Activated T-cell treated with anti-CD3 and anti-CD28 coated beads, Interleukin-2, amount 50 U/mL, for 48 hours (primary cell): ENCODE results near the gene CKLF.
"Not testable (repeated sequence)": the region's sequence is repeated elsewhere in the genome, so short reads cannot be mapped to it uniquely, and the experiment has no call there.

Experiments
- DNase-seq, 2 experiments: peaks; one replicate each; pipeline ENCODE4 v3.0.0-alpha.2; 2020

CKLF gene

DNA sequence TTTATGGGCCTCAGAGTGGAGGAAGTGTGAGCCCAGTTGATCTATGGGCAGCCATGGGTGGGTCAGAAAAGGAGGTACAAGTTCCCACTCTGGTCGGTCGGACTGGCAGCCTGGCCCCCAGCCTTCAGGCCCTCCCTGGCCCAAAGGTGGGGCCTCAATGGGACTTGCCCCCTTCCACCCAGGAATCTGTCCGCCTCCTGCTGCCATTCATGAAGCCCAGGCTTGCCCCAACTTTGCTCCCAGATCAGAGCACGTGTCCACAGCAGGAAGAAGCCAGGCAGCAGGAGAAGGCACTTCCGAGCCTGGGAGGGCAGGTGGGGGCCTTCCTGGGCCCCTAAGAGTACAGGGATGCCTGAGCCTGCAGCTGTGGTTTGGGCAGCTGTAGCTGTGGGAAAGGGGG is 49.1 kb downstream of the CKLF start:
- no peak for DNase-seq

DNA sequence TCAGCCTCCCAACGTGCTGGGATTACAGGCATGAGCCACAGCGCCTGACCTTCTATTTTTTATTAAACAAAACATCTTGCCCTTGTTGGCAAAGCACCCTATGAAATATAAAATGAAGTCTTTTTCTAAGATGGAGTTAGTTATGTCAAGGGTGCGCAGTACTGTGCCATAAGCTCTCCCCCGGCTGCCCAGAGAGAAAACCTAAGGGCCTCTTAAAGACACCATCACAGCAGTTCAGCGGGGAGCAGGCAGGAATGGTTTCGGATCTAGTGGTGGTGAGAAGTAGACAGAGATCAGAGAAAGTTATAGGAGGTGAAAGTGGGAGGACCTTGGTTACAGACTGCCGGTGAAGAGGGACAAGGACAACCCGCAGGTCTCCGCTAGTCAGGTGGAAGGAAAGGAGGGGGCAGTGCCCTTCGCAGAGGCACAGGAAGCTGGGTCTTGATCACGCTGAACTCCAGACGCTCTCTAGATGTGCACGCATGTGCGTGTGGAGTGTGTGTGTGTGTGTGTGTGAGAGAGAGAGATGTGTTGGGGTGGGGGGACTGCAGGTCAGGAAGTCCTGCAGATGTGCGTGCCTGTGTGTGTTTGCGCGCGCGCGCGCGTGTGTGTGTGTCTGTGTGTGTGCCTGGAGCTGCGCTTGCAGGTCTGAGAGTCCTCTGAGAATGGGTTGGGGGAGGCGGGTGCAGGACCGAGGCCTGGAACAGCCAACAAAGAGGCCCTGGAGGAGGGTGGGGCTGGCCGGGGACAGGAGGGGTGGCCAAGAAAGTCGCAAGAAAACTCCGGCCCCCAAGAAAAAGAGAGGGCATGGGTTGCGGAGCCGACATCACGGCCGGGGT is 51.4 kb downstream of the CKLF start:
- DNase-seq, result peak; percentile 75 to 79

DNA sequence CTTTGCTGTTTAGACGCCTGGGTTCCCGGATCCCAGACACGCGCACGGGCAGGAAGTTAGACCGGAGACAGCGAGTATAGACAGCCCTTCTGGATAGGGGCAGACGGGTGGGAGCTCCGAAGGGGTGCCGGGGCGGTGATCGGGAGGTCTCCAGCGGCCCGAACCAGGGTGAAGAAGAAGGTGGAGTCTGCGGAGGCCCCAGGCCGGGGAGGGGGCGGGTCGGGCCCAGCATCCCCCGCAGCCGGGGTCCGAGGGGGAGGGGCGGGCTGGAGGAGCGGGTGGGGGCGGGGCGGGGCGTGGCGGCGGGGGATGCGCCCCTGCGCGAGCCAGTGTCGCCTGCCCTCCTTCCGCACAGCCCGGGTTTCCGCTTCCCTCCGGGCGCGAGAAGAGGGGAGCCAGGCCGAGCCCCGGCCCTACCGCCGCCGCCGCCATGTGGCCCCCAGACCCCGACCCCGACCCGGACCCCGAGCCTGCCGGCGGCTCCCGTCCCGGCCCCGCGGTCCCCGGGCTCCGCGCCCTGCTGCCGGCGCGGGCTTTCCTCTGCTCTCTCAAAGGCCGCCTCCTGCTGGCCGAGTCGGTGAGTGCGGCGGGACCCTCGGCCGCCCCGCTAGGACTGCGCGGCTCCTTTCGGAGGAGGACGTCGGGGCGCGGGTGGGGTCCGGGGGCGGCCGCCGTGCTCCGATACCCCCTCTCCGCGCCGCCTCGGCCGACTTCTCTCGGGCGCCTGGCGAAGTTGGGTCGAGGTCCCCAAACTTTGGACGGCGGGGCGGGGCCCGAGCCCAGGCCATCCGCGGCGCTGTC is 52.2 kb downstream of the CKLF start, which contains the start of gene CMTM3:
Gene CMTM3 (plus strand): TSS at position 329 of the 801 bp plus-strand sequence. CDS start 102 bp downstream, at position 431.
- peak; percentile 89 to 90 for DNase-seq

DNA sequence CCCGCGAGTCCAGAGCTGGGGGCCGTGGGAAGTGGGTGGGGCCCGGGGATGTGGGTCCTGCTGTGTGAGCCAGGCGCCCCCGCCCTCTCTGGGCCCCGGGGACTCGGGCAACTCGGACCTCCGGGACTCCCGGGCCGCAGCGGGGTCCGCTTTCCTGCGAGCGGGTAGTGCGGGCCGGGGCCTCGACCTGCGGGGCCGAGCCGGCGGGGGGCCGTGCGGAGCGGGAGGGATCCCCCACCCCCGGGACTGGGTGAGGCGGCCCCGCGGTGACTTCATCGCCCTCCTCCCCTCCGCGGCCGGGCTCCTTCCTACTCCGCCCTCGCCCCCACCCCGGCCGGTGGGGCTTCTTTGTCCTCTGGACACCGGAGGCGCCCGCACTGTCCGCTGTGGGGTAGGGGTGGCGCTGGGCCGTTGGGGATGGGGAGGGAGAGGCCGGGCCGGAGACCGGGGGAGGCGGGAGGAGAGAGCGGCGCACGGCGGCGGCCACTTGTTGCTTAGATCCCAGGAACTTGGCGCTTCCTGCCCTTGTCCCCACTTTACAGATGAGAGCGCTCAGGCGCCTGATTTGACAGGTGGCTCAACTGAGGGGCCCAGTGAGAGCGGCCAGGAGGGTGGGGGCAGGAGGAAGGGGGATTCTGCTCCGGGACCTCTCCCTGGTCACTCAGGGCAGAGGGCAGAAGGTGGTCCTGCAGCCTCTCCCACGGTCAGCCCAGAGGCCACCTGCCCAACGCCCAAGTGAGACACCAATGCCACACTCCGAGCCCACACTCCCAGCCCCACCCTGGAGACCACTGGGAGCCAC is 53.0 kb downstream of the CKLF start:
- DNase-seq, result peak; percentile 52 to 65

DNA sequence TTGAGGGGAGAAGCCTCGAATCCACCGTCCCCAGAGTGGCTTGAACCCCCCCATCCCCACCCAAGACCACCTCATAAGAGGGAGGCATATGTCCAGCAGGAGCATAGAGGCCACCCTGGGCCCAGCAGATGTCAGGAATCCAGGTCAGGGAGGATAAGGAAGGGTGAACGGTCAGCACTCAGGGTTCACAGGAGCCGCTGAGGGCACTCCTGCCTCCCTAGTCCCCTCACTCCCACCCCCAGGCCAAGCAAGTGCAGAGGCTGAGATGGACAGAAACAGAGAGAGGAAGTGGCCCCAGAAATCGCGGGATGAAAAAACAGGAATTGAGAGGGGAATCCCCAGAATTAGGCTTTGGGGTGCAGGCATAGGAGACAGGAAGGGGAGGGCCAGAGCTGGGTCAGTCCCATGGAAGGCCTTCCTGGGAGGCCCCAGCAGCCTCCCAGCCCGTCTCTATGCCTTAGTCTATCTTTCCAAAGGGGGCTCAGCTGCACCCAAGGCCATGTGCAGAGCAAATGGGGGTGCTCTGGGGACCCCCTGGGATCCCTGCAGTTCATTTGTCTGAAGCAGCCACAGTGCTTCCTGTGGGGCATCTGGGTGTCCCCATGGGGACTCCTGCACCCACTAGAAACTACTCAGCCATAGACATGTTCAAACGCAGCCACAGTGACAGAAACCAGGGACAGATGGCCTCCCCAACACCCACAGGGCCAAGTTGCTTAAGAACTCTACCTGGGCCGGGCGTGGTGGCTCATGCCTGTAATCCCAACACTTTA is 53.8 kb downstream of the CKLF start:
- DNase-seq, result no peak

DNA sequence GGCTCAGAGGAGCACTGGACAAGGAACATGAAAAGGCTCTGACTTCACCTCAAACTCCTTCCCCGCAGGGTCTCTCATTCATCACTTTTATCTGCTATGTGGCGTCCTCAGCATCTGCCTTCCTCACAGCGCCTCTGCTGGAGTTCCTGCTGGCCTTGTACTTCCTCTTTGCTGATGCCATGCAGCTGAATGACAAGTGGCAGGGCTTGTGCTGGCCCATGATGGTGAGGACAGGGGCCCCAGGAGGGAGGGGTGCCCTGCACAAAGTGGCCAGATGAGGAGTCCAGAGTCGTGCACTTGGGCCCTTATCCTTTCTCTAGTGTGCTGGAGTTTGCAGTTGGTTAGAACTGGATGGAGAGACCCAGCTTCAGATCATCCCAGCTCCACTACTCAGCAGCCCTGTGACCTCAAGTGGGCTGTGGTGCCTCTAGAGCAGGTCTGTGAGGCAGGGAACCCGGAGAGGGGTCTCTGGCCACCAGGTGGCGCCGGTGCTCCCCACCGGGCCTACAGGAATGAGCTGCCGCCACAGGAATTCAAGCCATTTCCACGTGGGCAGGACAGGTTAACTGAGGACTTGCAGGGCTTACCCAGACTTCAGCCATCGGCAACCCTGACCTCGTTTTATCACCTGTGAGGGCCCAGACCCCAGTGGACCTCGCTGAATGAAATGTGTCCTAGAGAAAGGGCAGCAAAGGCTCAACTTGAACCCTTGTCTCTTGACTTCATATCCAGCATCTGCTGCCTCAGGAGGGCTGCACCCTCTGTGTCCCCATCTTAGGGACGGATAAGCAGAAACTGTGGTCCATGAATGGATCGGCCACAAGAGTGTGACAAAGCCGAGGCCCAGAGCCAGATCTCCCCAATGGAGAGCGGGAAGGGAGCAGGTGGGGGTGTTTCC is 56.1 kb downstream of the CKLF start:
- DNase-seq, result peak; percentile 91 to 92

DNA sequence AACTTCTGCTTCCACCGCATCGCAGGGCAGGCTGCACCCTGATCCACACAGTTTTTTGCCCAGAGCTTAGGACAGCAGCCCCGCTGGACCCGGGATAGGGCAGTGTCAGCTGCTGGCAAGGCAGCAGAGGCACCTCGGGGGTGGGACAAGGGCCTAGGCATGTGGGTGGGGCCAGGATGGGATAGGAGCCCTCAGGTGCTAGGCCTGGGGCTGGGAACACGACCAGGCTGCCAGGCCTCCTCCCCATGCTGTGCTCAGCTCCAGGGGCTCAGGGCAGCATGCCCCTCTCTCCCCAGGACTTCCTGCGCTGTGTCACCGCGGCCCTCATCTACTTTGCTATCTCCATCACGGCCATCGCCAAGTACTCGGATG is 56.7 kb downstream of the CKLF start:
- DNase-seq, result no peak

DNA sequence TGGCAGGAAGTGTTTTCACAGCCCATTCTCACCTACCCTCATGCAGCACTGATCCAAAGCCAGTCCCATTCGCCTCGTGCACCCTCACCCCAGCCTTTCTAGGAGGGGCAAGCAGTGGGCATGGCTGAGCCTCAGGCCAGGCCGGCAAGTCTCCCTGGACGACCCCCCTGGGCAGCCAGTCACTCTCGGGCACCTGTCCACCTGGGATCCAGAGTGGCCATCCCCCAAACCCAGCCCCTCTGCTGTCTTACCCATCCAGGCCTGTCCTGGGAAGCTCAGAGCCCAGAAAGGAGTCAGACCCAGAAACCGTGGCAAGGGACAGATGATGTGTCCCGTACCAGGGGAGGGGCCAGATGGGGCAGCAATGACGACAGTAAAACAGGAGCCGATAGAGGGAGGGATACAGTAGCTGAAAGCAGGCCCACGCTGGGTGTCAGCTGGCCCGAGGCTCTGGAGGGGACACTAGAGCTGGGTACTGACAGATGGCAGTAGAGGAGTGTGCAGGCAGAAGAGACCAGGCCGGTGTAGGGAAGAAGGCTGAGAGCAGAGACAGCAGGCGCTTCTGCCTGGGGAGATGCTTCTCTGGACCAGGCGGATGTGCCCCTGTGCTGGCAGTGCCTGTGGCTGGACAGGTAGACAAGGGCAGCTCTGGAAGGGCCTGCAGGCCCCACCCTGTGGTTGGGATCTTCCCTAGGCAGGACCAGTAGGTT is 57.9 kb downstream of the CKLF start:
- DNase-seq, result no peak

DNA sequence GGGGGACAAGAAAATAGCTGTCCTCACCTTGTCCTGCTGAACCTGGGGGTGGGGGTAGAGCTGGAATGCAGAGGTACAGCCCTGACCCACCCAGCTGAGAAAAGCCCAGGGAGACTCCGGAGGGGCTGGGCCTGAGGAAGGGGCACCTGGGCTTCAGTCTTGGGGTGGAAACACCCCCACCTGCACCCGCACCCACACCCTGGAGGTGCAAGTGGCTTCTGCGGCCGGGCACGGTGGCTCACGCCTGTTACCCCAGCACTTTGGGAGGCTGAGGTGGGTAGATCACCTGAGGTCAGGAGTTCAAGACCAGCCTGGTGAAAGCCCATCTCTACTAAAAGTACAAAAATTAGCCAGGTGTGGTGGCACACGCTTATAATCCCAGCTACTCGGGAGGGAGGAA is 59.5 kb downstream of the CKLF start:
- DNase-seq, result not testable (repeated sequence)

DNA sequence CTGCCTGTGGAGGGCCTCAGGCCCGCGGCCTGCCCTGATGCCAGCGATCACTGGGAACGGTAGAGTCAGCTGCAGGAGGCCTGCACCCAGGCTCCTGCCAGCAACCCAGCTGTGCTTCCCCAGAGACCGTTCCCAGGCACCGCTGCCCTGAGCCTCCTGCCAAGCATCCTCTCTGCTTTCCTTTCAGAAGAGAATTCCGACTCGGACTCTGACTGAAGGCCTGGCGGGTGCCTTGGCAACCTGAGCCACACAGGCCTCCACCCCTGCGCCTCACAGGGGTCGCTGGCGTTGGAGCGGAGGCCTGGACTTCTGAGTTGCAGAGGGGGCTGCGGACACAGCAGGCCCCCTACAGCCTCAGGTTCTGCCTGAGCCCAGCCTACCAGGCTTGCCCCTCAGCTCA is 60.0 kb downstream of the CKLF start:
- DNase-seq, result no peak

DNA sequence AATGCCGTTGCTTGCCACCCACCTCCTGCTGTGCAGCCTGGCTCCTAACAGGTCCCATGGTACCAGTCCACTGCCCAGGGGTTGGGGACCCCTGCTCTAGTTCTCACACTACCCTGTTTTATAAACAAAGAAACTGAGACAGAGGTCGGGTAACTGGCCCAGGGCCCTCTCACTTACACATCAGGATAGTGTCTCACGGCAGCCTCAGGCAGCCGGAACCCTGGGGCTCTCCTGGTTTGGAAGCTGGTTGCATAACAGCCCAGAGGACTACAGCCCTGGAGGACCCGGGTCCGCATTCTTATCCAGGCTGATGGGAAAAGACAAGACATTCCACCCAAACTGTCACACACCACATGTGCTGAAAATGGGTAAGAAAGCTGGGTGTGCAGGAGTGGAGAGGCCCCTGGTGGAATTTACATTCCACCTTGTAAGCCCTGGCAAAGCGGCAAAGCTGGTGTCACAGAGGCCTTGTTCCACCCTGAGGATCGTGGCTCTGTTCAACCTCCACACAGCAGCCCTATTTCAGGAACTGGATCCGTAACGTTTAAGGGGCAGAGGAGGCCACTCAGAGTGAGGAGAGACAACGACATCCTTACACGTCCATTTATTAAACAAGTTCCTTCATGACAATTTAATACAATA is 61.9 kb downstream of the CKLF start:
- DNase-seq, result no peak
